ENCODE data around the gene MINPP1.
"Not testable (repeated sequence)": the region's sequence is repeated elsewhere in the genome, so short reads cannot be mapped to it uniquely, and the experiment has no call there.

MINPP1 gene, protein sequence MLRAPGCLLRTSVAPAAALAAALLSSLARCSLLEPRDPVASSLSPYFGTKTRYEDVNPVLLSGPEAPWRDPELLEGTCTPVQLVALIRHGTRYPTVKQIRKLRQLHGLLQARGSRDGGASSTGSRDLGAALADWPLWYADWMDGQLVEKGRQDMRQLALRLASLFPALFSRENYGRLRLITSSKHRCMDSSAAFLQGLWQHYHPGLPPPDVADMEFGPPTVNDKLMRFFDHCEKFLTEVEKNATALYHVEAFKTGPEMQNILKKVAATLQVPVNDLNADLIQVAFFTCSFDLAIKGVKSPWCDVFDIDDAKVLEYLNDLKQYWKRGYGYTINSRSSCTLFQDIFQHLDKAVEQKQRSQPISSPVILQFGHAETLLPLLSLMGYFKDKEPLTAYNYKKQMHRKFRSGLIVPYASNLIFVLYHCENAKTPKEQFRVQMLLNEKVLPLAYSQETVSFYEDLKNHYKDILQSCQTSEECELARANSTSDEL

GRCh38 chr10:87504640-87505365 is at the start of gene MINPP1:
Gene MINPP1, plus strand, starts transcription at chr10:87504893. Its CDS starts 23 bp downstream, at chr10:87504916.
- peak; percentile 86 for DNase-seq (ENCODE audit: low spot score)

GRCh38 chr10:87456586-87457220 is 48.0 kb upstream of the MINPP1 start:
- DNase-seq (ENCODE audit: low spot score): not testable (repeated sequence)

GRCh38 chr10:87461751-87462150 is 42.9 kb upstream of the MINPP1 start:
- not testable (repeated sequence) for DNase-seq (ENCODE audit: low spot score)

DNA sequence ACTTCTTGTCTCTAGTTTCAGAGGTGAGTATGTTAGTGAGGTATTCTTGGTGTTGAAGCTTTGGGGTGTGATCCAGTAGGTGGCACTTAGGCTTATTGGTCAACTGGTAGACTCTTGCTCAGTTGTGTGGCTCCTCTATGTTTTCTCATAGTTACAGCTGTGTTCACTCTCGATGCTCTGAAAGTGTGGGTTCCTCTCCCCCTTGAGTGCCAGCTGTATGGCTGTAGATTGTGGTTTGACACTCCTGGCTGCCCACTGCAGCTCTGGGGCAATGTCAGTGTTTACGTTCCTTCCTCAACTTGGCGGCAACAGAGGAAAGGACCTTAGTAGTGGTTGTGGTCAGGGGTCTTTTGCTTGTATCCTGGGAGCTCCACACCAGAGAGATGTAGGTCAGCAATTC is 37.8 kb upstream of the MINPP1 start:
- not testable (repeated sequence) for DNase-seq (ENCODE audit: low spot score)

DNA sequence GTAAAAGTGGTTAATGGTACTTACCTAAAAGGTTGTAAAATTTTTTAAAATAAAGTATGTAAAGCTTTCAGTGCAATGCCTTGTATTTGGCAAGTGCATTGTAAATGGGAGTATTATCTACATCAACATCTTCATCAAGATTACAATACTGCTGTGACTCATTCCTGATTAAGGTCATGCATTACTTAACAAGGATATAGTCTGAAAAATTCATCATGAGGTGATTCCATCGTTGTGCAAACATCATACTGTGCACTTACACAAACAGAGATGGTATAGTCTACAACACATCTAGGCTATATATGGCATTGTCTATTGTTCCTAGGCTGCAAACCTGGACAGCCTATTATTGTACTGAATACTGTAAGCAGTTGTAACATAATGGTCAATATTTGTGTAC is 16.0 kb upstream of the MINPP1 start:
- DNase-seq (ENCODE audit: low spot score): not testable (repeated sequence)

DNA sequence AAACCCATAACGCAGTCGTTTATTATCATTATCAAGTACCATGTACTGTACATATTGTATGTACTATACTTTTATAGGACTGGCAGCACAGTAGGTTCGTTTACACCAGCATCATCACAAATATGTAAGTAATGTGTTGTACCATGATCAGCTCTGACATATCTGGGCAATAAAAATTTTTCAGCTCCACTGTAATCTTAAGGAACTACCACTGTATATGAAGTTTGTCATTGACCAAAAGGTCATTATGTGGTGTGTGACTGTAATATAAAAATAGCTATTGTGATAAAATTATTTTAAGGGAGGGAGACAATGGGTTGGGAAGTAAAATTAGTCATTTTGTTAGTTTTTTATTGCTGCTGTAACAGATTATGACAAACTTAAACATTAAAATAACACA is 14.4 kb upstream of the MINPP1 start:
- DNase-seq (ENCODE audit: low spot score): not testable (repeated sequence)

DNA sequence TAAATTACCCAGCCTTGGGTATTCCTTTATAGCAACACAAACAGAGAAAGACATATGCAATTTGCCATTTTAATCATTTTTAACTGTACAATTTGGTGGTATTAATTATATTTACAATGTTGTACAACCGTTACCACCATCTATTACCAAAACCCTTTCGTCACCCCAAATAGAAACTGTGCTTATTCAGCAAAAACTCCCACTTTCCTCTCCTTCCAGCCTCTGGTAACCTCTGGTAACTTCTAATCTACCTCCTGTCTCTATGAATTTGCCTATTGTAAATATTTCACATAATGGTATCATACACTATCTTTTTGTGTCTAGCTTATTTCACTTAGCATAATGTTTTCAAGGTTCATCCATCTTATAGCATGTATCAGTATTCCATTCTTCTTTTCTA is 12.2 kb upstream of the MINPP1 start:
- DNase-seq (ENCODE audit: low spot score): not testable (repeated sequence)

DNA sequence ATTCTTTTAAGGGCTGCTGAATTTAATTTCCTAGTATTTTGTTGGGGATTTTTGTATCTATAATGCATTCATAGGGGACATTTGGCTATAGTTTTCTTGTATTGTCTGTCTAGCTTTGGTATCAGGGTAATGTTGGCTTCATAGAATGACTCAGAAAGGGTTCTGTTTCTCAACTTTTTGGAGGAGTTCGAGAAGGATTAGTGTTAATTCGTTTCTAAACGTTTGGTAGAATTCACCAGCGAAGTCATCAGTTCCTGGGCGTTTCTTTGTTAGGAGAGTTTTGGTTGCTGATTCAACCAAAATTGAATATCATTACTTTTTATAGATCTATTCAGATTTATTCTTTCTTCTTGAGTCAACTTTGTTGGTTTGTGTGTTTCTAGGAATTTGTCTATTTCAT is 9.2 kb upstream of the MINPP1 start:
- not testable (repeated sequence) for DNase-seq (ENCODE audit: low spot score)

- not testable (repeated sequence) for DNase-seq (ENCODE audit: low spot score)
Observed at GRCh38 chr10:87497386-87497785, 7.3 kb upstream of the MINPP1 start.

DNA sequence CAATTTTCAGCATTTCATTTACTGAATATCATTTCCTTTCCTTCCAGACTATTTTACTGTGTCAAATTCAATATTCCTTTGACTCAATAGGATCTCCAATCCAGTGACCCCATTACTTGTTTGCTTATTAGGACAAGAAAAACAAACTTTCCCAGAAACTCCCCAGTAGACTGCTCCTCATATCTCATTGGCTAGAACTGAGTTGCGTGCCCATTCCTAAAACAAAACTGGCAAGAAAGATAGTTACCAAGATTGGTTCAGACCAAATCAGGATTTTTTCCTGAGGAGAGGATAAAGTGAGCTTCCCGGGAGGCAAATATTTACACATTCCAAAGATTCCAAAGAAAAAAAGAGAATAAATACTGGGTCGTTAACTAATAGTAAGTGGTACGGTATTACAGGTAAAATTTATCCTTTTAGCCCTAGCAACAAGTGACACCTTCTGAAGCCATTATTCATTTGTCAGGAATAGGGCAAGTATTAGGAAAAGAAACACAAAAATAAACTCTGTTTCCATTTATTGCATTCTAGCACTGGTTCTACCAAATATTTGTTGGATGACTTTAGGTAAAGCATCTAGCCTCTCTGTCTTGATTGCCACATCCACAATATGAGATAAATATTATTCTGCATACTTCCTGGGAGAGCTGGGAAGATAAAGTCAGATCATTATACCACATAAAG is 6.4 kb upstream of the MINPP1 start:
- DNase-seq (ENCODE audit: low spot score): not testable (repeated sequence)

- DNase-seq (ENCODE audit: low spot score): no peak
Observed at GRCh38 chr10:87500646-87501048, 4.0 kb upstream of the MINPP1 start.

- DNase-seq (ENCODE audit: low spot score): no peak
Observed at GRCh38 chr10:87503401-87503800, 1.3 kb upstream of the MINPP1 start.

- no peak for DNase-seq (ENCODE audit: low spot score)
Observed at GRCh38 chr10:87503886-87504285, 807 bp upstream of the MINPP1 start.

DNA sequence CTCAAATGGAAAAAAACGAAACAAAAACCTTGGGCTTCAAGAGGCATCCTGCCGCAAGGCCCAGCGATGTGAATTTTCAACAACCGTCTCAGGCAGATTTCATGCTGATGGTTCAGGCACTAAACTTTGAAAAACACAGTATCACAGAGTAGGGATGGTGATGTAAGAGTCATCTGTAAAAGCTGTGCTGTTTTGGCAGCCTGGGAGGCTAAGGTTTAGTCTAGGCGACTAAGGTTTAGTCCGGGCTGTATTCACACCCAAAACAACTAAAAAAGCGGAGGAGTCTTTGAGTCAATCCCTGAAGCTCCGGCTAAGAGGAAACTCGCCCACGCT is 420 bp upstream of the MINPP1 start:
- DNase-seq (ENCODE audit: low spot score): peak; percentile 4

- peak; percentile 79 for DNase-seq (ENCODE audit: low spot score)
Observed at GRCh38 chr10:87505366-87506111, 846 bp downstream of the MINPP1 start.

DNA sequence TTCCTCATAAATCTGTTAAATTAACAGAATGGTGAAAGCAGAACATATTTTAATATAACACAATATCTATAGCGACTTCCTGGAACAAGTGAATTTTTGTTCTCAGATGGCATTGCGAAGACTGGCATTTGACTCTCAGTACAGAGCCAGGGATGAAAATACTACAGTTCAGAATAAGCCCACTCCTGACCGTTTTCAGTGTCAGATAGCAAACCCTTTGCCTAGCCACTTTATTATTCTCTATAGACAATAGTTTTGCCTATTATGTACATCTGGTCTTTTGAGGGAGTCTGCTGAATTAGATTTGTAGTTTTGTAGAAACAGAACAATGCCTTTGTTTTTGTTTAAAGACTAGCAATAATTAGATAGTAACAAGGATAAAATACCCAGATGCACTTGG is 2.3 kb downstream of the MINPP1 start:
- DNase-seq (ENCODE audit: low spot score): no peak

DNA sequence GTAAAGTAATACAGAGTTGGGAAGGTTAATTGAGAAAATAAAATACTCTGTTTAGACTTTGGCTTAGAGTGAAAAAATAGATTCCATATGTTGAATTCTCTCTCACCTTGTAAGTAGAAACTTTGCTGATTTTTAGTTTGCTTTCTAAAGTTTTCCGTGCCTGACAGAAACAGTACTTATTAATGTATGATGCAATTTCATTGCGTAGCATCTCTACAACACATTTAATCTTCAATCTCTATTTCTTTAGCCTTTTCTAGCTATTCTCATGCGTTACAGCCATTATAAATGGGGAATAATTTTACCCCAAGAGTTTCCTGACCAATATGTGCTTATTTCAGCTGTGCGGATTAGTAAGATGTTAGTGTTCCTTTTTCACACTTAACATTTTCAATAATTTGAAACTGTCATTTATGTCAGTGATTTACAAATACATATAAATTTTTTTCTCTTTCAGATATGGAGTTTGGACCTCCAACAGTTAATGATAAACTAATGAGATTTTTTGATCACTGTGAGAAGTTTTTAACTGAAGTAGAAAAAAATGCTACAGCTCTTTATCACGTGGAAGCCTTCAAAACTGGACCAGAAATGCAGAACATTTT is 3.3 kb downstream of the MINPP1 start:
- DNase-seq (ENCODE audit: low spot score): no peak

- no peak for DNase-seq (ENCODE audit: low spot score)
Observed at GRCh38 chr10:87508837-87509236, 4.1 kb downstream of the MINPP1 start.

DNA sequence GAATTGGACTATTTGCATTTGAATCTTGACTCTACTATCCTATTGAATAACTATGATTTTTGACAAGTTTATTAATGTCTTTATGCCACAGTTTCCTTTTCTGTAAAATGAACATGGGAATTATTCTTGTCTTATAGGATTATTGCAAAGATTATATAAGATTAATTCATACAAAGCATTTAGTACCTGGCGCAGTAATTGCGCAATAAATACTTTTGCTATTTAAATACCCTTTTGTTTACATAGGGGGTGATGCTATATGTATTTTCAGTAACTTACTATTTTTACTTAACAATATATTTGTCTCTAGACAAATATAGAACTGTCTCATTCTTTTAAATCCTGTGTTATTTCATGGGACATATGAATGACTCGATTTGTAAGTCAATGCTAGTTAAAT is 5.3 kb downstream of the MINPP1 start:
- DNase-seq (ENCODE audit: low spot score): no peak

GRCh38 chr10:87511526-87511925 is 6.8 kb downstream of the MINPP1 start:
- no peak for DNase-seq (ENCODE audit: low spot score)

GRCh38 chr10:87518937-87519336 is 14.2 kb downstream of the MINPP1 start:
- DNase-seq (ENCODE audit: low spot score): no peak
